GM18858 (cell line): Measurements from ENCODE around the gene AMDHD1.

ENCODE experiments used
- ATAC-seq: cut with Tn5 transposase; IDR thresholded peaks from one replicate; pipeline ENCODE4 v1.9.1; 2021; ENCODE audit not compliant: unreplicated experiment

Gene AMDHD1

GRCh38 chr12:95943330-95943842 is at the start of gene AMDHD1:
Gene AMDHD1 (plus strand): TSS chr12:95943331. CDS start chr12:95943399, 68 bp downstream.
- ATAC-seq = peak; percentile 59

- no peak for ATAC-seq
These were observed 46.3 kb upstream of the AMDHD1 start for GRCh38 chr12:95896846-95897245.

DNA sequence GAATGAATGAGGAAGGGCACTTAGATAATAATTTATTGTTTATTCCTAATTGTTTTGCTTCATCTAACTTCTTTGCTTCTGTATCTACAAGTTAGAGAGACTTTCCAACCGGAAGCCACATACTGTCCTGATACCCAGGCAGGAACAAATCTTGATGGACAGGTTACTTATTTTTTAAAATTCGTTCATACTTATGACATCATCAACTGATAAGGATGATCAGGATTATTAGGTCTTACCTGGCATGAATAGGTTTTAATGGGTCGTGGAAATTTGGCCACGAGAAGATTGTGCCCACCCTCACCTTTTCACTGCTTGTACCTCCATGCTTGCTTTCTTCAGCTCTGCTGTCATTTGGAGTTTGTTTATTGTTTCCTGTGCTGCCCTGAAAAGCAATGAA is 45.0 kb upstream of the AMDHD1 start:
- ATAC-seq = no peak

DNA sequence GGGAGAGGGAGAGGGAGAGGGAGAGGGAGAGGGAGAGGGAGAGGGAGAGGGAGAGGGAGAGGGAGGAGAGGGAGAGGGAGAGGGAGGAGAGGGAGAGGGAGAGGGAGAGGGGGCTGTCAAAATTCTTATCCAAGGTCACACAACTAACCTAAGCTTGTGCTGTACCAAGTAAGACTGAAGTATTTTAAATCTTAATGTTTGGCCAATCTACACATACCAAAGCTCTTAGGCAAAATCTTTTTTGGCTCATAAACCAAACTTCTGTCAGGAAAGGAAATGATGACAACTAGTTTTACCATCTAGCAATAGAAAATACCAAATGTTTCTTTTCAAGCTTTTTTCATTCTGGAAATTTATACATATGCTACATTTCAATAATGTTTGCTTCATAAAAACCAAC is 34.6 kb upstream of the AMDHD1 start:
- ATAC-seq = no peak

- ATAC-seq = no peak
These were observed 33.3 kb upstream of the AMDHD1 start for GRCh38 chr12:95909871-95910270.

DNA sequence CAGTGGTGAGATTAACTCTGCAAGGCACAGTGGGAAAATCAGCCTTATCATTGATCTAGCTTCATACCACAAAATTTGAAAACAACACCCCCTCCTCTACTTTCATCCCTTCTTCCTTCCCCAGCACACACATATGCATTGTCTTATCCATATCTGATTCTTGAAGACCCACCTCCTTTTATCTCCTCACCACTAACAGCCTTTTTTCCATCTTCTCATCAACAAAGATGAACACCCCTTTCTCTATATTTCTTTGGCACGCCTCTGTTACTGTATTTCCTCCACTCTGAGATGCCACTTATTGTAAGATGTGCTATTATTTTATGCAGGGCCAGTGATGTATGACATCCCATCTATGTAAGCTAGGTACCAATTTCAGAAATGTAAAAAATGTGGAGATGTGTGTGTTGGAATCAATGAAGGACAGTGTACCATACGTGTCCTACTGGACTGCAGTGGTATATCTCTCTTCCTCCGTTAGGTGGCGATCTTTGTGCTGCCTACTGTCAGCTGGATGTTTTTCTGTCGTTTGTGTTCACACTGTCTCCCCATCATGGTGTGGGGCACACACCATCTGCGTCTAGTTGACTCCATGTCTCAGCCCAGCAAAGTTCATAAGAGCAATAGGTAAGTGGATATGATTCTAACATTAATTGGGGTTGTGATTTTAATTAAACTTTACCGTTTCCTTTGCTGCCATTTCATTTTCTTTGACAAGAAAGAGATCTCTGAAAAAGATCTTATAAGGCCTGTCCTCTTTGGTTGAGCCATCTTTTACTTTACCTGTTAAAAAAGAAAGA is 24.7 kb upstream of the AMDHD1 start:
- ATAC-seq = peak; percentile 87

GRCh38 chr12:95919110-95919509 is 24.0 kb upstream of the AMDHD1 start:
- ATAC-seq = no peak

DNA sequence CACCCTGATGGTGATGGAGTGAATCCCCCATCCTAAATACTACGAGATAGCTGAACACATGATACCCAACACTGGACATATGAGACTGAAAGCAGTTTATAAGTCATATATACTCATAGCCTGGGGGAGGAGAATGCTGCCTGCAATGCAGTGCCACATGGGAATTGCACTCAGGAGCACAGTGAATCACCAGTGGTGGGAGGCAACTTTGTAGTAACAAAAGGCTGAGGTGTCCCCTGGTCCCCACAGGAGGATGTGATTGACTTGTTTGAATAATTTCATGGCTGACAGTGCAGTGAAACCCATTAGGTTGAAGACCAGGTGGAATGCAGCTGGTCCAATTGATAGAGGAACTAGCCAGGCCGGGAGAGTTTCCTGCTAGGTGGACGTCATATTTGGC is 20.9 kb upstream of the AMDHD1 start:
- ATAC-seq = no peak

- ATAC-seq = no peak
These were observed 2.6 kb upstream of the AMDHD1 start for GRCh38 chr12:95940514-95940913.

GRCh38 chr12:95942101-95942523 is 1.0 kb upstream of the AMDHD1 start:
- ATAC-seq = no peak

DNA sequence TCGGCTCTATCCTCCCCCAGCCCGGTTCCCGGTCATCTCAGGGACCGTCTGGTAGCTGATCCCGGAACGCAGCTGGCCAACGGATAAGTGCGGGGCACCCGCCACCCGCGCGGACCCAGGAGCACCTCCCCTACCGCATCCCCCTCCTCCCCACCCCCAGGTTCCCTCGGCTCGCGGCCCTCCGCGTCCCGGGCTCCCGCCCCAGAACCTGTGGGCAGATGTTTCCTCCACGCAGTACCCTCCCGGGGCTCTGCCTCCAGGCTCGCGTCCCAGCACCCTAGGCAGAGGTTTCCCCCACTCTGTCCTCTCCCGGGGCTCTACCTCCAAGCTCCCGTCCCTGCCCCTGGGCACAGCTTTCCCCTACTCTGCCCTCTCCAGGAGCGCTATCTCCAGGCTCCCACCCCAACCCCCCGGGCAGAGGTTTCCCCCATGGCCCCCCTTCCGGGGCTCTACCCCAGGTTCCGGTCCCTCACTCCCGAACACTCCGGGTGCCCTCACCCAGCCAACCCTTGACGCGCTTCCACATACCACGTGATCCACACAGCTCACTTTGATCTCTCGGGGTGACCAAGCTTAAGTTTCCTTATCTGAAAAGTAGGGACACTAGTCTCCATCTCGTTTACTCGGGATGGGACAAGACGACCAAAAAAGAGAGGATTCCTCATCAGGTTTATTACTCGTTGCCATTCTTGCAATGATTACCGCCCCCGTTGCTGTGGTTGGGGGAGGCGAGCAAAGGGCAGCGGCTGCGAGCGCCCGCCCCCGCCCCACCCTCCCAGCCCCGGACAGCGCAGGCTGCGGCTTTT is 404 bp upstream of the AMDHD1 start, which contains the start of gene CCDC38:
Gene CCDC38 (minus strand): TSS at position 91 of the 806 bp plus-strand sequence. CDS start 6,105 bp downstream, outside the sequence.
- ATAC-seq = peak; percentile 94

GRCh38 chr12:95944108-95944704 is 1.1 kb downstream of the AMDHD1 start:
- ATAC-seq = no peak

DNA sequence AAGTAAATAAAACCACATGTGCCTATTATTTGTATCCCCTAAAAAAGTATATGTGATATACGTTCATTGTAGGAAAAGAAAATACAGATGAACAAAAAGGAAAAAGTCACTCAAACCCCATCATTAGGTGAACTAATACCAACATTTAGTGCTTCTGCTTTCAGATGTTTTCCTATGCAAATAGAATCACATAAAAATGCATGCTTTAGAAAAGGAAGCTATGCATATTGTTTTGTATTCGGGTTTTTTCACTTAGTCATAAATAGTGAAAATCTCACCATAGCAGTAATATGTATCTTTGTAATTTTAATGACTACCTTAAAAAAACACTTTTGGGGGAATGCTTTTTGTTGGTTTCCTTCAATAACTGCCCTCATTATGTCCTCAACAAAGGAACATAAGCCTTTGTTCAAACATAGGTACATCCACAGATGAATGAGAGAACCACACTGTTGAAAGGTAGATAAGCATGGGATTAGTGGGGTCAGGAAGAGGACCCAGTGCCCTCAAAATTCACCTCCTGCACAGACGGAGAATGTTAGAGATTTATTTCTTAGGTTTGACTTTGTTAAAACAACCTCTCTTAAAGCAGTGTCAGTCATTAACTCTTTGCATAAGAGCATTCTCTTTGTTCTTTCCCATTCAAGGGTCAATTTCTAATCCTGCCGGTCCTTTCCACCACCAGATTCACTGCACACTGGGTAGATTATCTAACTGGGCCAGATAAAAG is 6.5 kb downstream of the AMDHD1 start:
- no peak for ATAC-seq

GRCh38 chr12:95951515-95951914 is 8.4 kb downstream of the AMDHD1 start:
- ATAC-seq = no peak

DNA sequence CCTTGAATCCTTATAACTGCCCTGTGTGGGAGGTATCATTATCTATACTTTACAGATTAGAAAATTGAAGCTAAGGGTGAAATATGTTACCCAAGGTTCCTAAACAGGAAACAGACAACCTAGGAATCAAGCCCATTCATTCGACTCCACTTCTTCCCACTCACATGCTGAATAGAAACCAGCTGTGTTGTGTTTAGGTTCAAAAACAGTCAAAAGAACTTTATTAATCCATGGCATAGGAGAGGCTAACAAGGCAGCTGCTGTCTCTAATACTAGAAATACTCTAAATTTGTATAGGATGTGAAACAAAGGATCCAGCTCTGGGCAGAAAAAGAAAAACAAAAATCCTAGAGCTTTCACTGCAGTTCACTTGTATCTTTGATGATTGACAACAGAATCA is 9.9 kb downstream of the AMDHD1 start:
- ATAC-seq = no peak

GRCh38 chr12:95955549-95956159 is 12.5 kb downstream of the AMDHD1 start:
- no peak for ATAC-seq

DNA sequence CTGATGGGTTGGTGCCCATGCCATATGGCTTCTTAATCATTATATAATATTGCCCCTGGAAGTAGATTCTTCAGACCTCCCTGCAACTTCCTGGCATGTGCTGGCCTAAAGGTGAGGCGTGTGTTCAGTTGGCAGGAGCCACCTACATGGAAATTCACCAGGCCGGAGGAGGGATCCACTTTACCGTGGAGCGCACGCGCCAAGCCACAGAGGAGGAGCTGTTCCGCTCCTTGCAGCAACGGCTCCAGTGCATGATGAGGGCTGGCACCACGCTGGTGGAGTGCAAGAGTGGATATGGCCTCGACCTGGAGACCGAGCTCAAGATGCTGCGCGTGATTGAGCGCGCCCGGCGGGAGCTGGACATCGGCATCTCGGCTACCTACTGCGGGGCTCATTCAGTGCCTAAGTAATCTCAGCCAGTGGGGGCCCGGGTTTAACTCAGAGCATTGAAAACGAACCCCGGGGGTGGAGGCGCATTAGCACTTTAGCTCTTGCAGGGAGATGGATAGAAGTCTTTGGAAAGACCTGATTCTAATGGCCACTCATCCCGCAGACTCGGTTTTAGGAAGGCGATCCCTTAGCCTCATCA is 13.5 kb downstream of the AMDHD1 start:
- no peak for ATAC-seq

DNA sequence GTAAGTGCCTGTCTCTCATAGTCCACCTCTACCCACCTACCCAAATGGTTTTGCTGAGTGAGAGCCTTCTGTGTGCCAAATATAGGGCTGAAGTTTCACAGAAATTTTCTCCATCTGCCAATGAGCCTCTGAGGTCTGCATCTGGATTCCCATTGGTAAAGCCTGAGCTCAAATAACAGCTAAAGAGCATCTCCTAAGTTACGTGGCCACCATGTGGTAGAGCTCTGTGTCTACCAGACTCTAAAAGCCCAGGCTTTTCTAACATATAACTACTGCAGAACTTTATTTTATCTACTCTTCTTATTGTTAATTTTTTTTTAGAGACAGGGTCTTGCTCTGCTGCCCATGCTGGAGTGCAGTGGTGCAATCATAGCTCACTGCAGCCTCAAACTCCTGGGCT is 16.0 kb downstream of the AMDHD1 start:
- ATAC-seq = no peak

DNA sequence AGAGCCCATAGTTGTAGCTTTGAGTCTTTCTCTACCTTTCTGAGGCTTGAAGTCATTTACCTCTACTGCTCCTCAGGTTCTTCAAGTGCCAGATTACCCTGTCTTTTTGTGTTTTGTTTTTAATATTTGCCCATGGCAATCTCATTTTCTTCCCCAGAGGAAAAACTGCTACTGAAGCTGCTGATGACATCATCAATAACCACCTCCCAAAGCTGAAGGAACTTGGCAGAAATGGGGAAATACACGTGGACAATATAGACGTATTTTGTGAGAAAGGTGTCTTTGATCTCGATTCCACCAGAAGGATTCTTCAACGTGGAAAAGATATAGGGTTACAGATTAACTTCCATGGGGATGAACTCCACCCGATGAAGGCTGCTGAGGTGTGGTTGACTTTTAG is 17.1 kb downstream of the AMDHD1 start:
- ATAC-seq = no peak

DNA sequence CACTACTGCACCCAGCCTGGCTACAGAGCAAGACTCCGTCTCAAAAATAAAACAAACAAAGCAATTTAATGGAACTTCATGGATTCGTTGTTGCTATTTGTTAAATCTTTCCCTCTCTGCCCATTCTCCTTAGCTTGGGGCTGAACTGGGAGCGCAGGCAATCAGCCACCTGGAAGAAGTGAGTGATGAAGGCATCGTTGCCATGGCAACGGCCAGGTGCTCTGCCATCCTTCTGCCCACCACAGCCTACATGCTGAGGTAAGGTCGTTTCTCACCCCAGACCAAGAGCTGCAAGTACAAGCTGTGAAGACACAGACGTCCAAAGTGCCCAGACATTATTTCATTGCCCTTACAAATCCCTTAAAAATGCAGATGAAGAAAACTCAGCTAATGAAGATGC is 19.1 kb downstream of the AMDHD1 start:
- ATAC-seq = no peak
